Measurements from ENCODE around the gene SPATS1.

The SPATS1 gene

DNA sequence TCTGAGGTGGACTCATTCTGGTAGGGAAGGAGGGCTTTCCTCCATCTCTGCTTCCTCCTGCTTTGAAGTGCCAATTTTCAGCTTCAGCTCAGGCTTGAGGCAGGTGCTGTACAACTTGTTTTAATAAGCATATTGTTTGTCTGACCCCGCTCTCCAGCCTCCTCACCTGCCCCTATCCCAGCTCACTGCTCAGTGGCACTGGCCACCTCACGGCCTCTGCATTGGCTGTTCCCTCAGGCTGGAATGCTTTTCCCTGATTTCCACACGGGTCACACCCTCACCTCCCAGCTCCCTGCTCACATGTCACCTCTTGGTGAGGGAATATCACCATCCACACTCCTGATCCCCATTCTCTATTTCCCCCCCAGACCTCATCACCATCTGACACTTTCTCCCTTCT lies 43.6 kb upstream of the SPATS1 start:
- TF ChIP-seq, protein P1, sequence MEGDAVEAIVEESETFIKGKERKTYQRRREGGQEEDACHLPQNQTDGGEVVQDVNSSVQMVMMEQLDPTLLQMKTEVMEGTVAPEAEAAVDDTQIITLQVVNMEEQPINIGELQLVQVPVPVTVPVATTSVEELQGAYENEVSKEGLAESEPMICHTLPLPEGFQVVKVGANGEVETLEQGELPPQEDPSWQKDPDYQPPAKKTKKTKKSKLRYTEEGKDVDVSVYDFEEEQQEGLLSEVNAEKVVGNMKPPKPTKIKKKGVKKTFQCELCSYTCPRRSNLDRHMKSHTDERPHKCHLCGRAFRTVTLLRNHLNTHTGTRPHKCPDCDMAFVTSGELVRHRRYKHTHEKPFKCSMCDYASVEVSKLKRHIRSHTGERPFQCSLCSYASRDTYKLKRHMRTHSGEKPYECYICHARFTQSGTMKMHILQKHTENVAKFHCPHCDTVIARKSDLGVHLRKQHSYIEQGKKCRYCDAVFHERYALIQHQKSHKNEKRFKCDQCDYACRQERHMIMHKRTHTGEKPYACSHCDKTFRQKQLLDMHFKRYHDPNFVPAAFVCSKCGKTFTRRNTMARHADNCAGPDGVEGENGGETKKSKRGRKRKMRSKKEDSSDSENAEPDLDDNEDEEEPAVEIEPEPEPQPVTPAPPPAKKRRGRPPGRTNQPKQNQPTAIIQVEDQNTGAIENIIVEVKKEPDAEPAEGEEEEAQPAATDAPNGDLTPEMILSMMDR (IDR thresholded peaks at IDR 0.05; ENCODE audit: borderline replicate concordance, insufficient read depth, low read depth, low read length): no peak
- no peak overlapping the region for H3K4me3 ChIP-seq (ENCODE audit: low read depth, low read length)

DNA sequence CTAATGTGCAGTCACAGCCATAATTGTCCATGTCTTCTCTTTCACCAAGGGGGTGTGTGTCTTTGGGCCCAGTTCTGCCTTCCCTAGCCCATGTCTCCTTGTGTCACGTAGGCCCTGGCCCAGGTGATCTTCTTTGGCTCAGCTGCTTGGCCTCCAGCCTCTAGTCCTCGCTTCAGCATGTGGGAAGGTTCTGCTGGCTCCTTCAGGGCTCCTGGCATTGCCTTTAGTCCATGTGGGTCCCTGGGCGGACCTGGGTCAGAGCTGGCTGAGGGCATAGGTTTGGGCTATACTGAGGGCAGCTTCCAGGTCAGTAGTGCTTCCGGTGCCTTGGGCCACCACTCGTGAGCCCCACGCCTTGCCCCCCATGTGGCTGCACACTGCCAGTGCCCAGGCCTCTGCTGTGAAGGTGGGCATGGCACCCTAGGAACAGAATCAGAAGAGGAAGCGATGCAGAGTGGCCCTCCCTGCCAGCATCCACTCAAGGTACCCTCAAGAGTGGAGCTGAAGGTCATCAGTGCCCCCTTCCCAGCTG lies 42.1 kb upstream of the SPATS1 start:
- TF ChIP-seq, protein P1 (IDR thresholded peaks at IDR 0.05; ENCODE audit: borderline replicate concordance, insufficient read depth, low read depth, low read length): no peak
- H3K4me3 ChIP-seq (ENCODE audit: low read depth, low read length): no peak overlapping the region

DNA sequence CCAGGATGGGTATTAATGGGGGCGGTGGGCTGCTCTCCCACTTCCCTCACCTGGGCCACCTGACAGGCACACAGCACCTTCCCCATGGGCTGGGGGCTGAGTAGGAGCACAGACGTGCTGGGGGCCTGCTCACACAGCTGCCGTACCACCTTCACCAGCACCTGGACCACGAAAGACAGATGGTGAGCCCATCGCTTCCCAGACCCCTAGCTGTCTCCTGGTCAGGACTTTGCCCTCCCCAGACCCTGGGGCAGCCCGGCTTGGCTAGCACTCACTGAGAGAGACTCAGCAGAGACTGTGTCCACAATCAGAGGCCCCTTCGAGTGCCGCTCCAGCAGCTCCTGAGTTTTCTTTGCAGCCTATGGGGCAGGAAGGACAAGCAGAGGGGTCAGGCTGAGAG lies 41.3 kb upstream of the SPATS1 start:
- TF ChIP-seq, protein P1 (IDR thresholded peaks at IDR 0.05; ENCODE audit: borderline replicate concordance, insufficient read depth, low read depth, low read length): no peak
- H3K4me3 ChIP-seq (ENCODE audit: low read depth, low read length): no peak overlapping the region

DNA sequence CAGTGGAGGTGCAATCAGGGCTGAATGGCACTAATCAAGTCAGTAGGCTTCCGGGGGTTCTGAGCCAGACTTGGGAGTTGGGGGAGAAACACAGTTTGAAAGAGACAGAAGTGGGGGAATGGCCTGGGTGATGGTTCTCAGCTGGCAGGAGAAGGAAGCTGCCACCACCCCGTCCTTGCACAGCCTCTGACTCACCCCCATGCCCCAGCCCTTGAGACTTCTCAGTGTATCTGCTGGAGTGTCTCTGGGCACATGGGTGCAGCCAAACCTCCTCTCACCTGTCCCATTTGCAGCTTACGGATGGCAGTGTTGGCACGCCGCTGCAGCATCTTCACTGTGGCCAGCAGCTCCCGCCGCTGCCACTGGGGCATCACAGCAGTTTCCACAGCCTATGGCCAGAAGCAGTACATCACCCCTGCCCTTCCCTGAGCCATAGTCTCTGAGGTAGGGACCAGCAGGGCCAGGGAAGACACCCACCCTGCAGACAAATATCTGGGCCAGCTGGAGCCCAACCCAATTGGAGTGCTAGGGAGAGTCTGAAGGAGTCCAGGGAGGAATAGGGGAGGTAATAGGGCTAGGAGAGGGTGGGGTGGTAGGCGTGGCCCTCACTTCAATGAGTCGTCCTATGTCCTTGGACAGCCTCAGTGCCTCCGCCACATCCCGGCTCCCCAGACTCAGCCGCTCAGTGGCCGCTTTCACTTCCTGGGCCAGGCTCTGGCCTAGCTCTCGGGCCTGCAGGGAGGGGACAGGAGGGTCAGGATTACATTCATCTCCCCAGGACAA lies 40.5 kb upstream of the SPATS1 start:
- no peak overlapping the region for H3K4me3 ChIP-seq (ENCODE audit: low read depth, low read length)
- TF ChIP-seq, protein P1 (IDR thresholded peaks at IDR 0.05; ENCODE audit: borderline replicate concordance, insufficient read depth, low read depth, low read length): no peak

DNA sequence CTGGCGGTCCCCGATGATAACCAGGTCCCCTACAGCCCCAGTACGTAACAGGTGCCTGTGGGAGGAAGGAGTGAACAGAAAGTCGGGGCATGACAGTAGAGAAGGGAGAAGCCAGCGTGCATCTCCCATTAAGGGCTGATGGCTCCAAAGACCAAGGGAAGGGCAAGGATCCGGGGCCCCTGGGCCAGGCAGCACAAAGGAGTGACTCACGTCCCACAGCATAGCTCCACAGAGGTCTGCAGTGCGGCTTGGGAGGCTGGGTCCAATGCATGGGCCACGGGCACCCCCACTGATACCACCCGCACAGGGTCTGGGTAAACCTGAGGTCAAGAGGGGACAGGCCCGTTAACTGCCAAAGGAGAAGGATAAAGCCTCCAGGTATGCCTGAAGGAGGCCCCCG lies 39.6 kb upstream of the SPATS1 start:
- no peak overlapping the region for H3K4me3 ChIP-seq (ENCODE audit: low read depth, low read length)
- TF ChIP-seq, protein P1 (IDR thresholded peaks at IDR 0.05; ENCODE audit: borderline replicate concordance, insufficient read depth, low read depth, low read length): no peak

DNA sequence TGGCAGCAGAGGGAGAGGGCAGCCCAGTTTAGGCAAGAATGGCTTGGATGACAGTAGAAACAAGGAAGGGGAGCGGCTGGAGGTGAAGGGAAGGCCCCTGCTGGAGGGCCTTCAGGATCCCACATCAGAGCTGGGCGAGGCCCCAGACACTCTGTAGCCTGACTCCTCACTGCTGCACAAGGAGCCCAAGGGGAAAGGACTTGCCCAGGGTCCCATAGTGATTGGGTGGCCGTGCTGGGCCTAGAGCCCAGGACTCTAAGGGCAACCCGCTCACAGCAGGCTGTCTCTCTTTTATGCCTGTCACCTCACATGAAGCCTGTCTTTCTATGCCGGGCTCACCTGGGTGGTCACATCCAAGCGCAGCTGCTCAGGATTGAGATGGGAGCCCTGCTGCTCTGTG lies 38.6 kb upstream of the SPATS1 start:
- TF ChIP-seq, protein P1 (IDR thresholded peaks at IDR 0.05; ENCODE audit: borderline replicate concordance, insufficient read depth, low read depth, low read length): no peak

More for the DNA sequence above, 38.6 kb upstream of the SPATS1 start:
- no peak overlapping the region for H3K4me3 ChIP-seq (ENCODE audit: low read depth, low read length)
